Measurements from ENCODE around the gene PEX14.

Gene PEX14

GRCh38 chr1:10631121-10631810 lies 156.5 kb downstream of the PEX14 start:
- Histone ChIP-seq H3K79me2 (ENCODE audit: insufficient read depth, low read length) (no peaks in the 10 kb centered on the region), H3K36me3 (ENCODE audit: insufficient read depth, low read length) (no peaks in the 10 kb centered on the region), H3F3A (ENCODE audit: insufficient read depth, low read length) (no peaks in the 10 kb centered on the region), H3K9me3 (ENCODE audit: low read length) (no peaks in the 10 kb centered on the region), H3K4me1 (ENCODE audit: insufficient read depth, low read length, severe bottlenecking) (no peaks in the 10 kb centered on the region), H2AFZ (ENCODE audit: low read length) (no peak overlapping the region), H3K4me2 (ENCODE audit: low read length) (no peak overlapping the region), H3K27ac (ENCODE audit: low read depth, low read length, poor library complexity, severe bottlenecking) (no peak overlapping the region), H3K9ac (ENCODE audit: low read length) (no peak overlapping the region), H3K27me3 (ENCODE audit: insufficient read depth, low read length) (no peaks in the 10 kb centered on the region), H3K4me3 (ENCODE audit: low read depth, low read length, poor library complexity, severe bottlenecking) (no peak overlapping the region), H4K20me1 (ENCODE audit: insufficient read depth, low read length) (no peaks in the 10 kb centered on the region), H3K9me2 (ENCODE audit: low read depth, low read length) (no peaks in the 10 kb centered on the region)
- TF ChIP-seq EZH2 (IDR thresholded peaks at IDR 0.05; ENCODE audit: borderline replicate concordance, low read length) (no peak), CTCF (IDR thresholded peaks at IDR 0.05; ENCODE audit: low read length) (no peak)

- Histone ChIP-seq H3K27ac (ENCODE audit: low read depth, low read length, poor library complexity, severe bottlenecking) (no peak overlapping the region), H3K9ac (ENCODE audit: low read length) (no peak overlapping the region), H2AFZ (ENCODE audit: low read length) (no peak overlapping the region), H3K4me3 (ENCODE audit: low read depth, low read length, poor library complexity, severe bottlenecking) (no peak overlapping the region), H3K9me2 (ENCODE audit: low read depth, low read length) (no peaks in the 10 kb centered on the region), H3K27me3 (ENCODE audit: insufficient read depth, low read length) (no peaks in the 10 kb centered on the region), H3F3A (ENCODE audit: insufficient read depth, low read length) (no peaks in the 10 kb centered on the region), H3K79me2 (ENCODE audit: insufficient read depth, low read length) (no peaks in the 10 kb centered on the region), H3K4me2 (ENCODE audit: low read length) (no peak overlapping the region), H3K4me1 (ENCODE audit: insufficient read depth, low read length, severe bottlenecking) (no peaks in the 10 kb centered on the region), H3K9me3 (ENCODE audit: low read length) (no peaks in the 10 kb centered on the region), H3K36me3 (ENCODE audit: insufficient read depth, low read length) (no peaks in the 10 kb centered on the region), H4K20me1 (ENCODE audit: insufficient read depth, low read length) (no peaks in the 10 kb centered on the region)
- TF ChIP-seq EZH2 (IDR thresholded peaks at IDR 0.05; ENCODE audit: borderline replicate concordance, low read length) (no peak), CTCF (IDR thresholded peaks at IDR 0.05; ENCODE audit: low read length) (no peak)
Observed at GRCh38 chr1:10631811-10632593, 157.3 kb downstream of the PEX14 start.

GRCh38 chr1:10632691-10633090 lies 157.9 kb downstream of the PEX14 start:
- Histone ChIP-seq H3K4me1 (ENCODE audit: insufficient read depth, low read length, severe bottlenecking) (no peaks in the 10 kb centered on the region), H3K9me2 (ENCODE audit: low read depth, low read length) (no peaks in the 10 kb centered on the region), H2AFZ (ENCODE audit: low read length) (no peak overlapping the region), H3K27ac (ENCODE audit: low read depth, low read length, poor library complexity, severe bottlenecking) (no peak overlapping the region), H3K9ac (ENCODE audit: low read length) (no peak overlapping the region), H4K20me1 (ENCODE audit: insufficient read depth, low read length) (no peaks in the 10 kb centered on the region), H3K4me3 (ENCODE audit: low read depth, low read length, poor library complexity, severe bottlenecking) (no peak overlapping the region), H3K36me3 (ENCODE audit: insufficient read depth, low read length) (no peaks in the 10 kb centered on the region), H3K27me3 (ENCODE audit: insufficient read depth, low read length) (no peaks in the 10 kb centered on the region), H3K9me3 (ENCODE audit: low read length) (no peaks in the 10 kb centered on the region), H3F3A (ENCODE audit: insufficient read depth, low read length) (no peaks in the 10 kb centered on the region), H3K79me2 (ENCODE audit: insufficient read depth, low read length) (no peaks in the 10 kb centered on the region), H3K4me2 (ENCODE audit: low read length) (no peak overlapping the region)
- no peak for TF ChIP-seq EZH2 (IDR thresholded peaks at IDR 0.05; ENCODE audit: borderline replicate concordance, low read length)
- no peak for TF ChIP-seq CTCF (IDR thresholded peaks at IDR 0.05; ENCODE audit: low read length)
